ENCODE data around the gene KCNJ4. TPM values are rescaled to one million over a fixed set of nuclear protein-coding genes. Genes with fewer than 3 reads are reported as not detected.
A peak's percentile ranks its signal among the peaks of the same experiment; 100 is the strongest.
"Not testable (repeated sequence)": the region's sequence is repeated elsewhere in the genome, so short reads cannot be mapped to it uniquely, and the experiment has no call there.

The KCNJ4 gene
- total RNA-seq, 1 experiment from 2014 or later: 3.4 TPM

DNA sequence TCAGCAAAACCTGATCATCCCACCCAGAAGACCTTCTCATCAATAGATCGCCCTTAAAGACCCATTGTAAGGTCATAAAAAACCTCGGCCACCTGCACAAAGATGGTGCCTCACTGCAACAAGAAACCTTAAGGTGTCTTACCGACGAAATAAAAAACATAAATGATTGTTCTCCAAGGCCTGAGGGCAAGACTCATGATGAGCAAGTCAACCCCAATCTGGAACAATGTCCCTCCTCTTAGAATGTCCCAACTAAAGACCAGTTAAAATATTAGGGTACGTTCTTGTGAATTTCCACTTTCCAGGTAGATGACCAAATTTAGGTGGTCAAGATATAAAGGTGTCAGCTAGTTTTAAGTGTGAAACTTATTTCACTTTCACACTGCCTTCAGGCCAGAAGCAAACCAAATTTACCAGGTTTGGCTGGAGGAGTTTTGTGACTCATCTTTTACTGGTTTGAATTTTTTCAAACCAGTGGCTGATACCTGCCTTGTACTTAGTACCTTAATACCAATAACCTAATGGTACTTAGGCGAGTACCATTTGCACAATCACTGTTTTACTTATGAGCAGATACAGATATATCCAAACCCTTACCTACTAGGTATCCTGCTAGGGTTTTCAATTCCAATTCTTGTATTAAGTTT, 27.8 kb upstream of the KCNJ4 start:
- H3K4me3 ChIP-seq (ENCODE audit: insufficient read depth, low read depth, low read length): no peak overlapping the region
- peaks cover 39% of the 10 kb centered on the region for H3K36me3 ChIP-seq (replicated peaks; ENCODE audit: control insufficient read depth, insufficient read depth, low read length)
- no peaks in the 10 kb centered on the region for H3K27me3 ChIP-seq (ENCODE audit: control insufficient read depth, insufficient read depth, low read length)
- DNase-seq: no peak

DNA sequence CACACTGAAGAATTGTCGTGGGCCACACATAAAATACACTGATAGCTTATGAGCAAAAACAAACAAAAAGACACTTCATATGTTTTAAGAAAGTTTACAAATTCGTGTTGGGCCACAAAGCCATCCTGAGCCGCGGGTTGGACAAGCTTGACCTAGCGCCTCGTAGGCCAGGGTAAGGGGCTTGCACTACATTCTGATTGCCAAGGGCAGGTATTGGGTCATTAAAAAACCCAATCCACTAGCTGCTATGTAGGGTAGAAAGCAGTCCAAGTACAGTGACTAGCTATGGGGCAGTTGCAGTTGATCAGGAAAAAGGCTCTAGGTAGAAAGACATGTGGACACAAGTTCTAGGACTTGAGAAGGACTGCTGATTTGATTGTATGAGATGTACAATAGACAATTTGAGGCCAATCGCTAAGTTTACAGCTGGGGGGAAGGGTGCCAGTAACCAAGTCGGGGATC, 26.9 kb upstream of the KCNJ4 start:
- H3K27me3 ChIP-seq (ENCODE audit: control insufficient read depth, insufficient read depth, low read length): no peaks in the 10 kb centered on the region
- no peak for DNase-seq
- H3K4me3 ChIP-seq (ENCODE audit: insufficient read depth, low read depth, low read length): no peak overlapping the region
- peaks cover 36% of the 10 kb centered on the region for H3K36me3 ChIP-seq (replicated peaks; ENCODE audit: control insufficient read depth, insufficient read depth, low read length)

DNA sequence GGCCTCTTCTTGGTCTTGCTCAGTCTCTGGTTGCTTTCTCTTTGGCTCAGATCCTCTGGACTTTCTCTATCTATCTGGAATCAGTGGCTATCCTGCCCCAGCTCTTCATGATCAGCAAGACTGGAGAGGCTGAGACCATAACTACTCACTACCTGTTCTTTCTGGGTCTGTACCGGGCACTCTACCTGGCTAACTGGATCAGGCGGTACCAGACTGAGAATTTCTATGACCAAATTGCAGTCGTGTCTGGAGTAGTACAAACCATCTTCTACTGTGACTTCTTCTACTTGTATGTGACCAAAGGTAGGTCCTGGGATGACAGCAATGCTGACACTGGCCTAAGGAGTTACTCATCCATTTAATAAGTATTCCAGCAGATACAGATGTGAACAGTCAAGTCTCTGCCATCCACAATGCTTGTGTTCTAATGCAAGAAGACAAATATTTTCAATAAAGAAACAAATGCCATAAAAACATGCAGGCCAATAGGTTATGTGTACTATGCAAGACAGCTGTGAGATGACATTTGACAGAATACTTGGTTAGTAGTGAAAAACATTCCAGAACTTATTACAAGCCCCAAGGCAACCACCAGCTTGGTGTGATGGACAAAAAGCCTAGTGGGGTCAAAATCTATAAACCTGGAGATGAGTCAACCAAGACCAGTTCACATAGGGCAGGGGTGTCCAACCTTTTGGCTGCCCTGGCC, 26.3 kb upstream of the KCNJ4 start:
- peaks cover 34% of the 10 kb centered on the region for H3K36me3 ChIP-seq (replicated peaks; ENCODE audit: control insufficient read depth, insufficient read depth, low read length)
- no peak for DNase-seq
- no peaks in the 10 kb centered on the region for H3K27me3 ChIP-seq (ENCODE audit: control insufficient read depth, insufficient read depth, low read length)
- no peak overlapping the region for H3K4me3 ChIP-seq (ENCODE audit: insufficient read depth, low read depth, low read length)

DNA sequence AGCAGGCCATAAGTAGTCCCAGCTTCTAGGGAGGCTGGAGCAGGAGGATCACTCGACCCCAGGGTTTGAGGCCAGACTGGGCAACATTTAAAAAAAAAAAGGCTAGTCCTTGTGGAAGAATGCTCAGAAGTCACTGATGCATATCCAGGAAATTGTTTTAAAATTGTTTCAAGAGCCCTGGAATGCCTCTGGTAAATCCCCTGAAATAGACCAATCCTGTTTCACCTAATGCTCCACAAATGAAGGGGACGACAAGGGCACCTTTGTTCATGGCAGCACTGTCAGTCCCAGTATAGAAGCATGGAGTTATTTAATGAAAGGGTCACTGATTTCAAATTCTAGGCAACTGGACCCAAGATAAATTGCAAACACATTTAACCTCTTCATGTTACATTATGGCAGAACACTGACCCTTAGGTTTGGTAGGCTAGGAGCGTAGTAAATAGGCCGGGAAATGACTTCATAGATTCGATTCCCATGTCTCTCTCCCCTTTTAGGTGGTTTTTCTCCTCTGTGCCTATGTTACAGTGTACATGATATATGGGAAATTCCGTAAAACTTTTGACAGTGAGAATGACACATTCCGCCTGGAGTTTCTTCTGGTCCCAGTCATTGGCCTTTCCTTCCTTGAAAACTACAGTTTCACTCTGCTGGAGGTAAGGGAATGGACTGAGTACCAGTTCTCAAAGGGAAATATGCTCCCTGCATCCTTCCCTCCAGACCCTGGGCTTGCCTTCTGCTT, 24.3 kb upstream of the KCNJ4 start:
- no peak for DNase-seq
- H3K36me3 ChIP-seq (replicated peaks; ENCODE audit: control insufficient read depth, insufficient read depth, low read length): peaks cover 19% of the 10 kb centered on the region
- no peaks in the 10 kb centered on the region for H3K27me3 ChIP-seq (ENCODE audit: control insufficient read depth, insufficient read depth, low read length)
- H3K4me3 ChIP-seq (ENCODE audit: insufficient read depth, low read depth, low read length): no peak overlapping the region

DNA sequence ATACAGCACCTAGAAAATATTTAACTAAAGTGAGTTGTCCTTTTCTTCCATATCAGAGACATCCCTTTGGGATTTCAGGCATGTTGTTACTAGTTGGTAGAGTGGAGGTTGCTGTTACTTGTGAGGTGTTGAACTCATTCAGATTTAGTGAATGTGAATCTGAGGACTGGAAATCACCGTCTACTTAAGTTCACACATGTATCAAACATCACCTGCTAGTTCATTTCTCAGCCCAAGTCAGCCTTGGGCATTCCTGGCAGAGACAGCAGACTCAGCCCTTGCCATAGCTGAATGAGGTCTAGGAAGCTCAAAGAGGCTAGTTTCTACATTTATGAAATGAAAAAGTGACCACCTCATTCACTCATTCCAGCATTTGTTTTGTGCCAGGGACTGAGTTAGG, 22.6 kb upstream of the KCNJ4 start:
- Histone ChIP-seq H3K4me3 (ENCODE audit: insufficient read depth, low read depth, low read length) (no peak overlapping the region), H3K27me3 (ENCODE audit: control insufficient read depth, insufficient read depth, low read length) (no peaks in the 10 kb centered on the region)

DNA sequence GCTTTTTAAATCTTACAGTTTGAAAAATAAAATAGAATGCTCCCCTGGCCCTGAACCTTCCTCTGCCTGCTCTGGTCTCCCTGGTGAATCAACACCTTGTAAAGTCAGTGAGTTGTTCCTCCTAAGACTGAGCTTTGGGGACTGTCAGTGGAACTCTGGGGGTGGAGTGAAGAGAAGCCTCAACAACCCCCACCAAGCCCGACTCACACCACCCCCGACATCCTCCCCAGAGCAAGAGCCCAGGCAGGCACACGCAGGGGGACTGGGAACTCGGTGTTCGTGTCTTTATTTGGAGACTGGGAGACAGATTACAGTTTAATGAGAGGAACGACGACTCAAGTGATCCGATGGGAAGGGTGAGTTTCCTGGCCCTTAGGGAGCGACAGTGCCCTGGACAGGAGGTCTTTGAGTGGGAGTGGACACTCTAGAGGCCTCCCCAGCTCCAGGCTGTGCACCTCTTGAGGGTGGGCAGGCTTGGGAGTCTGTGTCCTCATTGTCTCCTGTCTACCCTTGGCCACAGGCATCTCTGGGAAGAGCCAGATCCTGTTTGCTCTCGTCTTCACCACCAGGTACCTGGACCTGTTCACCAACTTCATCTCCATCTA, 19.1 kb upstream of the KCNJ4 start:
- H3K27me3 ChIP-seq (ENCODE audit: control insufficient read depth, insufficient read depth, low read length): no peaks in the 10 kb centered on the region
- DNase-seq: peak; percentile 49
- H3K4me3 ChIP-seq (ENCODE audit: insufficient read depth, low read depth, low read length): no peak overlapping the region
- H3K36me3 ChIP-seq (replicated peaks; ENCODE audit: control insufficient read depth, insufficient read depth, low read length): no peaks in the 10 kb centered on the region

More for the DNA sequence above, 22.6 kb upstream of the KCNJ4 start:
- H3K36me3 ChIP-seq (replicated peaks; ENCODE audit: control insufficient read depth, insufficient read depth, low read length): peaks cover 7% of the 10 kb centered on the region
- DNase-seq: no peak

DNA sequence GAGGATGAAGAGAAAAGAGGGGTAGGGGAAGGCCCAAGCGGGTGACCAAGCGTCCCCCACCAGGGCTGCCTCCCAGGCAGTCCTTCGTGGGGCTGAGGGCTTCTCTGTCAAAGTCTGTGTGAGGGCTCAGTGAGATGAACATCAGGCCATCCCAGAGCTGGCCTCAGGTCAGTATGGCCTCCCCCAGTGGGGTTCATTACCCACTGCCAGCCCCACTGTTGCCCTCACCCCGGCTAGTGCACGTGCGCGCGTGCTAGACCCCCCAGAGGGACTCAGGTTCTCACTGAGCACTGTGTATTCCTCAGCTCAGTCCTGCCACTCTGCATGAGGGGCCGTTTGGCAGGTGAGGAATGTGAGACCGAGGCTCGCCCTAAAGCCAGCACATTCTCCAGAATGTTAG, 16.2 kb upstream of the KCNJ4 start:
- DNase-seq: peak; percentile 44
- H3K4me3 ChIP-seq (ENCODE audit: insufficient read depth, low read depth, low read length): no peak overlapping the region
- peaks cover 19% of the 10 kb centered on the region for H3K27me3 ChIP-seq (ENCODE audit: control insufficient read depth, insufficient read depth, low read length)
- H3K36me3 ChIP-seq (replicated peaks; ENCODE audit: control insufficient read depth, insufficient read depth, low read length): no peaks in the 10 kb centered on the region

DNA sequence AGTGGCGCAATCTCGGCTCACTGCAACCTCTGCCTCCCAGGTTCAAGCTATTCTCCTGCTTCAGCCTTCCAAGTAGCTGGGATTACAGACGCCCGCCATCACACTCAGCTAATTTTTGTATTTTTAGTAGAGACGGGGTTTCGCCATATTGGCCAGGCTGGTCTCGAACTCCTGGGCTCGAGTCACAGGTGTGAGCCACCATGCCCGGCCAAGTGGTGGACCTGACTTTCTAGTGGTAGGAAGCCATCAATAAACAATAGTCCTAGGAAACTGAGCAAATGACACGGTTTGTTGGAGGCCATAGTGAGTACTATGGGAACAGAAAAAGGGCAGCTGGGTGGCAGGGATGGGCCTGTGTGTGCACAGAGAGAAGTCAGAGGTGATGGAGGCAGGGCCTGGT, 15.2 kb upstream of the KCNJ4 start:
- peaks cover 20% of the 10 kb centered on the region for H3K27me3 ChIP-seq (ENCODE audit: control insufficient read depth, insufficient read depth, low read length)
- H3K36me3 ChIP-seq (replicated peaks; ENCODE audit: control insufficient read depth, insufficient read depth, low read length); H3K4me3 ChIP-seq (ENCODE audit: insufficient read depth, low read depth, low read length); DNase-seq: not testable (repeated sequence)

DNA sequence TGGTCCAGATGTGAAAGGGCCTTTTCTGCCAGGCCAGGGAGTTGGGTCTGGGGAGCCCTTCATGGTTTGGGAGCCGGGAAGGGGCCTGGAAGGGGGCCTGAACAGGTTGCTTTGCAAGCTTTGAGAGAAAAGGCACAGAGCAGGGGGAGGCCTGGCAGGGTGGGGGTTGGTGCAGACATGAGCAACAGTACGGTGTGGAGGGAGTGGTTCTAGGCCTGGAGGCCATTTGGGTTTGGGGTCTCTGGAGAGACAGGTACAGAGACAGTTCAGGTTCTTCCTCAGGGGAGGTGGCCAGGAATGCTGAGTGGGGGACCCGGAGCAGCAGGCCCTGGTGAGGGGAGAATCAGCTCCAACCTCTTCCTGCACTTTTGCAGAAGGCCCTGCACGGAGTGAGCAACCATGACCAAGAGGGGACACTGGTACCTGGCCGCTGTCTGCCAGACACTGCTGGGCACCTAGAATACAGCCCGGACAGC, 14.3 kb upstream of the KCNJ4 start:
- Histone ChIP-seq H3K36me3 (replicated peaks; ENCODE audit: control insufficient read depth, insufficient read depth, low read length) (no peaks in the 10 kb centered on the region), H3K27me3 (ENCODE audit: control insufficient read depth, insufficient read depth, low read length) (peaks cover 20% of the 10 kb centered on the region), H3K4me3 (ENCODE audit: insufficient read depth, low read depth, low read length) (no peak overlapping the region)
- no peak for DNase-seq

DNA sequence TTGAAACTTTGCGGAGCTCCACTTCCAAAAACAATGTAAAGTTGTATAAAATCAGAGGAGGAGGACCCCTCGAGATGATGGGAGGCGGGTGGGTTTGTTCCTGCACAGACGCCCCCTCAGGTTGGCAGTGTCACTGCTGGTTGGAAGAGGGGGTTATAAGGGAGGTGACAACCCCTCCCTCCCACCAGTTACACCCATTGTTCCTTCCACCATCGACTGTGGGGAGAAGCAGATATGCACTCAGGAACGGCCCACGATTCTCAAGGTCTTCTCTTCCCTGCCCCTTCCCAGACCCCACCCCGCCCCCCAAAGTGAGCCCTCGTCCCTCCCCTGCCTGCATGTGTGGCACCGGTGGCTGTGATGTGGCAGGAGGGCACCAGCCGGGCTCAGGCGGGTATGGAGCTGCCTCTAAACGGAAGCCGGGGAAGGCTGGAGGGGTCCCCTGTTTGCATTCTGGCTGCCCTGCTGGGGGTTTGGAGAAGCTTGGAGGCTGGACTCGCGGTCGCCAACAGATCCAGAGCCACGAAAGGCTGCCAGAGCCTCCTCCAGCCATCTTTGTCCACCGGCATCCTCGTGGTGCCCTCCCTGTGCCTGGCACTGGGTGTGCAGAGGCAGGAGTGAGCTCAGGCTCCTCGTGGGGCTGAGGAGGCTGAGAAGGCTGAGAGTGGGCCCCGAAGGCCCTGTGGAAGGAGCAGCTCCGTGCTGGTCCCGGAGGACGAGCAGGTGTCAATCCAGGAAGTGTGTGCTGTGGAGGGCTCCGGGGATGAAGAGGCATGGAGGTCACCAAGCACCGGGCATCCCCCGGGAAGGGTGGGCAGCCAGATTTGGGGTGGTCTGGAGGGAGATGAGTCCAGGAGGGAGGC, 13.7 kb upstream of the KCNJ4 start:
- peak; percentile 89 for DNase-seq
- peak overlapping the region; percentile 59 for H3K4me3 ChIP-seq (ENCODE audit: insufficient read depth, low read depth, low read length)
- H3K36me3 ChIP-seq (replicated peaks; ENCODE audit: control insufficient read depth, insufficient read depth, low read length): no peaks in the 10 kb centered on the region
- peaks cover 20% of the 10 kb centered on the region for H3K27me3 ChIP-seq (ENCODE audit: control insufficient read depth, insufficient read depth, low read length)

DNA sequence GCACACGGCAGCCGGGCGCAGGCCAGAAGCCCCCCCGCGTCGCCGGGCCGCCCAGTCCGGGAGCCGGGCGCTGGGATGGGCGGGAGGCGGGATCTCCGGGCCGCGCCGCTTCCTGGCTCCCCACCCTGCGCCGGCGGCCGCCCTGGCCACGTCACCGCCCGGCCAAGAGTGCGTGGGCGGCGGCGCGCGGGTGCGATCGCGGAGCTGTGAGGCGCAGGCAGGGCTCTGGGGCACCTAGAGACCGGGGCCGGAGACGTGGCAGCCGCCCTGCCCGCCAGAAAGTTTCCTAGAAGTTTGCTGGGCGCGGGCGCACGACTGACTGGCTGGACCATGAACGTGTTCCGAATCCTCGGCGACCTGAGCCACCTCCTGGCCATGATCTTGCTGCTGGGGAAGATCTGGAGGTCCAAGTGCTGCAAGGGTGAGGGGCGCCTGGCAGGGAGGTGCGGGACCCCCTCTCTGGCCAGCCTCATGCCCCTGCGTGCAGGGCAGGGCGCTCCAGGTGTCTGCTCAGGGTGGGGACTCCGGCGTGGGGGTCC, 13.0 kb upstream of the KCNJ4 start, which contains the start of gene KDELR3:
Gene KDELR3, plus strand, starts transcription at position 193 of the 539 bp plus-strand sequence. Its CDS starts 138 bp downstream, at position 331.
- peak; percentile 92 for DNase-seq

DNA sequence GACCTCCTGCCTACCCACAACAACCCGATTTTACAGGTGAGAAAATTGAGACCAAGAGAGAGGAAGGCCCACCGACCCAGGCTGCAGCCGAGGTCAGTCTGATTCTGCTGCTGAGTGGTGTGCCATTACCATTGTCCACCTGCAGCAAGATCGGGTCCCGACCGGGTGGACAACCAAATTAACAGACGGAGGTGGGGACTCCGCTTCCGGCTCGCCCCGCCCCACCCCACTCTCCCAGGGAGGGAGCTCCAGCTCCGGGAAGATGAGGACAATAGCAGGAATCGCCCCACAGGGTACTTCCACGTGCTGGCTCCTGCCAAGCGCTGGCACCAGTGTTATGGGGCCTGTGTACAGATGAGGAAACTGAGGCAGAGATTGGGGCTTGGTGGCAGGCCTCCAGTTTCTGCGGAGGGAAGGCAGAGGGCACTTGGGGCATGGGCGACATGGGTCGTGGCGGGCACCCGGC, 12.5 kb upstream of the KCNJ4 start:
- Histone ChIP-seq H3K27me3 (ENCODE audit: control insufficient read depth, insufficient read depth, low read length) (peaks cover 24% of the 10 kb centered on the region), H3K4me3 (ENCODE audit: insufficient read depth, low read depth, low read length) (peak overlapping the region; percentile 59), H3K36me3 (replicated peaks; ENCODE audit: control insufficient read depth, insufficient read depth, low read length) (no peaks in the 10 kb centered on the region)
- DNase-seq: peak; percentile 81

More for the DNA sequence above, 13.0 kb upstream of the KCNJ4 start, which contains the start of gene KDELR3:
- Histone ChIP-seq H3K4me3 (ENCODE audit: insufficient read depth, low read depth, low read length) (peak within 1 kb of the TSS; percentile 59), H3K36me3 (replicated peaks; ENCODE audit: control insufficient read depth, insufficient read depth, low read length) (no peaks in the 10 kb centered on the region), H3K27me3 (ENCODE audit: control insufficient read depth, insufficient read depth, low read length) (peaks cover 22% of the 10 kb centered on the region)

DNA sequence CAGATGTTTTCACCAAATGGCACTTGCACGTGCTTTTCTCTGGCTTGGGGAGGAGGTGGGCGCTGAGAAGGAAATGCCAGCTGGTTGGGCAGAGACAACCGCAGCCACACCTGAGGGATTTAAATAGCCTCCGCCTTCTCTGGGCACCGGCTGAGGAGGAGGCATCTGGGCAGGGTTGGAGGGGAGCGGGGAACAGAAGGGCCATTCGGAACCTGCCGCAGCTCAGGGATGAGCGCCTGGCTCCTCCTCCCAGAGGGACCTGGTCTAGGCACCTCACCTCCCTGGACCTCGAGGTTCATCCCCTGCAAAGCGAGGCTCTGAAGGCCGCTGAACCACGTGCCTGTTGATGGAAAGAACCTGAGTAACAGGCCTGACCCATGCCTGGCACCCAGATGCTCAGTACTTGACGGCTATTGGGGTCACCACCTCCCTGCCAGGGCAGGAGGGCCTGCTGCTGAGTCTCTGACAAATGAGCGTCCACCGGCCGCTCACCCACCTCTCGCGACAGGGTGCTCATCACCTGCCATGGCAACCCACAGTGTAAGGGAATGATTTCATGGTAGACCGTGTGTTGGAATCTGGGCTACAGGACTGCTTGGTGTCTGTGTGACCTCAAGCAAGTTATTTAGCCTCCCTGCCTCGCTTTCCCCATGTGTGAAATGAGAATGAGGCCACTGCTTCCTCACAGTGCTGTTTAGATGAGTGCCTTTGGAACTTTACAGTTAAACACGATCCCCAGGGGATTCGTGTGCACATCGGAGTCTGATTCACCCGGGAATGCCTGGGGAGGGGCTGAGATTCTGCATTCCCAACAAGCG, 10.9 kb upstream of the KCNJ4 start:
- Histone ChIP-seq H3K27me3 (ENCODE audit: control insufficient read depth, insufficient read depth, low read length) (peaks cover 35% of the 10 kb centered on the region), H3K4me3 (ENCODE audit: insufficient read depth, low read depth, low read length) (no peak overlapping the region), H3K36me3 (replicated peaks; ENCODE audit: control insufficient read depth, insufficient read depth, low read length) (no peaks in the 10 kb centered on the region)
- peak; percentile 59 for DNase-seq

Data from H7 (cell line).